HepG2 (cell line): Measurements from ENCODE around the gene TMEM237. TPM values are rescaled to one million over a fixed set of nuclear protein-coding genes. Genes with fewer than 3 reads are reported as not detected.

Source experiments
- EP300 ChIP-seq, 3 experiments: sonication (generic) in 1 of 3; formaldehyde crosslinking in 1 of 3; IDR thresholded peaks; 2 replicates each; pipeline versions ENCODE4 v1.5.1 to v1.6.1; 2011 to 2020; ENCODE audit warnings: low read depth in 2 of 3, low read length in 2 of 3, borderline replicate concordance in 1 of 3, improper control_type of control experiment in 1 of 3, mild to moderate bottlenecking in 1 of 3, missing genetic modification reagents in 1 of 3, moderate library complexity in 1 of 3
- FOXK1 ChIP-seq: sonication (generic); formaldehyde crosslinking; IDR thresholded peaks from 2 replicates; pipeline ENCODE4 v1.4.0; 2020; ENCODE audit warnings: low read depth, missing genetic modification reagents, borderline replicate concordance
- JUNB ChIP-seq: sonication (generic); formaldehyde crosslinking; IDR thresholded peaks from 2 replicates; pipeline ENCODE4 v1.8.0; 2022; ENCODE audit warnings: missing genetic modification reagents, mild to moderate bottlenecking, borderline replicate concordance
- KAT2B ChIP-seq: fragments of 150-350 bp; IDR thresholded peaks from 2 replicates; pipeline ENCODE4 v1.6.1; 2014; ENCODE audit warnings: low read depth, low read length, borderline replicate concordance
- MIER3 ChIP-seq: IDR thresholded peaks from 2 replicates; pipeline ENCODE4 v1.6.1; 2016; ENCODE audit warnings: missing compliant biosample characterization, borderline replicate concordance
- NR2F6 ChIP-seq, 2 experiments: IDR thresholded peaks; 2 replicates each; pipeline ENCODE4 v1.6.1; 2016; ENCODE audit warnings: antibody characterized with exemption in 1 of 2, mild to moderate bottlenecking in 1 of 2
- PRDM10 ChIP-seq: sonication (generic); formaldehyde crosslinking; IDR thresholded peaks from 2 replicates; pipeline ENCODE4 v1.4.0; 2020; ENCODE audit warnings: low read depth, missing genetic modification reagents
- TFE3 ChIP-seq: IDR thresholded peaks from 2 replicates; pipeline ENCODE4 v1.6.1; 2016
- ZBTB20 ChIP-seq: sonication (generic); formaldehyde crosslinking; IDR thresholded peaks from 2 replicates; pipeline ENCODE4 v1.8.1; 2023; ENCODE audit warnings: missing genetic modification reagents, low read depth, mild to moderate bottlenecking, borderline replicate concordance
- ZFP41 ChIP-seq: sonication (generic); formaldehyde crosslinking; IDR thresholded peaks from 2 replicates; pipeline ENCODE4 v1.4.0; 2020; ENCODE audit warnings: mild to moderate bottlenecking, missing genetic modification reagents, borderline replicate concordance
- ZNF264 ChIP-seq: sonication (generic); formaldehyde crosslinking; IDR thresholded peaks from 2 replicates; pipeline ENCODE4 v1.4.0; 2020; ENCODE audit warnings: missing genetic modification reagents
- ZNF354B ChIP-seq: sonication (generic); formaldehyde crosslinking; IDR thresholded peaks from 2 replicates; pipeline ENCODE4 v1.8.0; 2022; ENCODE audit warnings: mild to moderate bottlenecking, missing genetic modification reagents
- ZNF577 ChIP-seq: sonication (generic); formaldehyde crosslinking; IDR thresholded peaks from 2 replicates; pipeline ENCODE4 v1.4.0; 2020; ENCODE audit warnings: mild to moderate bottlenecking, low read depth, missing genetic modification reagents, borderline replicate concordance
- ZNF598 ChIP-seq: sonication (generic); formaldehyde crosslinking; IDR thresholded peaks from 2 replicates; pipeline ENCODE4 v1.5.1; 2020; ENCODE audit warnings: mild to moderate bottlenecking, missing genetic modification reagents, borderline replicate concordance
- ZNF672 ChIP-seq: sonication (generic); formaldehyde crosslinking; IDR thresholded peaks from 2 replicates; pipeline ENCODE4 v1.8.1; 2022; ENCODE audit warnings: missing genetic modification reagents
- ZNF776 ChIP-seq: sonication (generic); formaldehyde crosslinking; IDR thresholded peaks from 2 replicates; pipeline ENCODE4 v1.4.0; 2020; ENCODE audit warnings: mild to moderate bottlenecking, missing genetic modification reagents
- ZSCAN31 ChIP-seq: sonication (generic); formaldehyde crosslinking; IDR thresholded peaks from 2 replicates; pipeline ENCODE4 v1.5.0; 2020; ENCODE audit warnings: low read depth, mild to moderate bottlenecking, missing genetic modification reagents
- polyA plus RNA-seq, 8 experiments: library from polyadenylated mRNA; depleted of rRNA in 3 of 8; stranded (reverse) in 7 of 8; unstranded in 1 of 8; fragments of >200 nt; fragmentation: Illumina TruSeq in 4 of 8; extraction: Trizol in 4 of 8; gene quantifications; 2 replicates each; pipeline versions ENCODE4 v1.2.1 to v1.2.3, GENCODE V29; 2011 to 2016; ENCODE audit warnings: low read depth in 4 of 8, missing spikeins in 1 of 8, mixed read lengths in 1 of 8; ENCODE audit not compliant: insufficient read depth in 1 of 8
- total RNA-seq, 5 experiments: library from RNA; depleted of rRNA; stranded (reverse); fragments of >200 nt; fragmentation: Illumina TruSeq; extraction: Trizol; gene quantifications; 2 replicates each; pipeline ENCODE4 v1.2.3, GENCODE V29; 2016; ENCODE audit warnings: low read depth in 1 of 5
- TF ChIP-seq, protein P1 (sequence below): sonication (generic); formaldehyde crosslinking; IDR thresholded peaks from 2 replicates; pipeline ENCODE4 v1.9.0; 2022; ENCODE audit warnings: missing genetic modification reagents, mild to moderate bottlenecking, borderline replicate concordance
- TF ChIP-seq, protein P2 (sequence below): sonication (generic); formaldehyde crosslinking; IDR thresholded peaks from 2 replicates; pipeline ENCODE4 v1.5.1; 2020; ENCODE audit warnings: missing genetic modification reagents, mild to moderate bottlenecking, borderline replicate concordance

TMEM237 gene
- total and polyA plus RNA-seq, 2 of the 13 experiments (the other 11 are each of a cell fraction or from before 2014, with no cell fraction given), result 21.8 to 36.1 TPM

DNA sequence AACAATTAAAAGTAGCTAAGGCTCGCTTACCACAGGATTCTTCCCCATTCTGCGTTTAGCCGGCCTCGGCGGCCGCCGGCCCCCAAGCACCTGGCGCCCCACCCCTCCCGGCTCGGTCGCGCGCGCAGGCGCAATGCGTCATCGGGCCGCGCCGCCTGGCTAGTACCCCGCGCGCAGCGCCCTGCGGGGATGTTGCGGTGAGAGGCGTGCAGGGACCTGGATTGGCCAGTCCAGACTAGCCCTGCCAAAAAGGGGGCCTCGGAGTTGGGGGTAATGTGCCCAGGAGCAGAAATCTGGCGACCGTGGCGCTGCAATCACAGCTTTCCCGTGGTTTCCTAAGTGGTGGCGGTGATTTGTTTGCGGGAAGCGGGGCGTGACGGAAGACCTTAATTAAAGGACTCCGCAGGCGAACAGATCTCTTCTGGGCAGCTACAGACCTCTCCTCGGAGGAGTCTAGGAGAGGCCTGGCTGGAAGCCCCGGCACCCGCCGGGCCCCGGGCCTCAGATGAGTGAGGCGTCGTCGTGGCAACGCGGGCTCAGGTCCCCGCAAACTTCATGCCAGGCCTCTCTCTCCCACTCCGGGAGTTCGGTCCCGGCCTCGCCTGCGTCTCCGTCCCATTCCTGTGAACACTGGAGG, 606 bp downstream of the TMEM237 start (continued):
- TF ChIP-seq TFE3 (no peak), MIER3 (CRISPR knock-in tag) (0 out of 2 replicates have a peak, but pooled peaks have one; percentile 19), ZNF577 (0 out of 2 replicates have a peak, but pooled peaks have one; percentile 78), ZNF264 (CRISPR knock-in tag) (0 out of 2 replicates have a peak, but pooled peaks have one; percentile 5), NR2F6 (IDR thresholded peaks at IDR 0.05) (no peak), NR2F6 (CRISPR knock-in tag; IDR thresholded peaks at IDR 0.05) (no peak), ZNF776 (peak; percentile 74; the same call in 1 of the 2 replicates), PRDM10 (0 out of 2 replicates have a peak, but pooled peaks have one; percentile 15), ZNF354B (CRISPR knock-in tag) (peak; percentile 91; the same call in 1 of the 2 replicates), JUNB (CRISPR knock-in tag) (no peak), ZBTB20 (CRISPR knock-in tag) (peak; percentile 65; the same call in 1 of the 2 replicates), KAT2B (no peak), EP300 (IDR thresholded peaks at IDR 0.05; ENCODE audit: low read depth in 2 of 2, low read length in 2 of 2) (0 out of 4 replicates have a peak, but pooled peaks of 1 of the 2 experiments have one; percentile 8), EP300 (CRISPR knock-in tag; IDR thresholded peaks at IDR 0.05; ENCODE audit: borderline replicate concordance) (no peak), ZNF672 (CRISPR knock-in tag) (no peak), FOXK1 (CRISPR knock-in tag) (peak; percentile 78; the same call in 1 of the 2 replicates), ZFP41 (CRISPR knock-in tag) (no peak), ZNF598 (CRISPR knock-in tag) (peak; percentile 65; the same call in 1 of the 2 replicates), ZSCAN31 (CRISPR knock-in tag) (peak; percentile 75)
- TF ChIP-seq, protein P1, sequence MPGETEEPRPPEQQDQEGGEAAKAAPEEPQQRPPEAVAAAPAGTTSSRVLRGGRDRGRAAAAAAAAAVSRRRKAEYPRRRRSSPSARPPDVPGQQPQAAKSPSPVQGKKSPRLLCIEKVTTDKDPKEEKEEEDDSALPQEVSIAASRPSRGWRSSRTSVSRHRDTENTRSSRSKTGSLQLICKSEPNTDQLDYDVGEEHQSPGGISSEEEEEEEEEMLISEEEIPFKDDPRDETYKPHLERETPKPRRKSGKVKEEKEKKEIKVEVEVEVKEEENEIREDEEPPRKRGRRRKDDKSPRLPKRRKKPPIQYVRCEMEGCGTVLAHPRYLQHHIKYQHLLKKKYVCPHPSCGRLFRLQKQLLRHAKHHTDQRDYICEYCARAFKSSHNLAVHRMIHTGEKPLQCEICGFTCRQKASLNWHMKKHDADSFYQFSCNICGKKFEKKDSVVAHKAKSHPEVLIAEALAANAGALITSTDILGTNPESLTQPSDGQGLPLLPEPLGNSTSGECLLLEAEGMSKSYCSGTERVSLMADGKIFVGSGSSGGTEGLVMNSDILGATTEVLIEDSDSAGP (CRISPR knock-in tag), result peak; percentile 94
- TF ChIP-seq, protein P2, sequence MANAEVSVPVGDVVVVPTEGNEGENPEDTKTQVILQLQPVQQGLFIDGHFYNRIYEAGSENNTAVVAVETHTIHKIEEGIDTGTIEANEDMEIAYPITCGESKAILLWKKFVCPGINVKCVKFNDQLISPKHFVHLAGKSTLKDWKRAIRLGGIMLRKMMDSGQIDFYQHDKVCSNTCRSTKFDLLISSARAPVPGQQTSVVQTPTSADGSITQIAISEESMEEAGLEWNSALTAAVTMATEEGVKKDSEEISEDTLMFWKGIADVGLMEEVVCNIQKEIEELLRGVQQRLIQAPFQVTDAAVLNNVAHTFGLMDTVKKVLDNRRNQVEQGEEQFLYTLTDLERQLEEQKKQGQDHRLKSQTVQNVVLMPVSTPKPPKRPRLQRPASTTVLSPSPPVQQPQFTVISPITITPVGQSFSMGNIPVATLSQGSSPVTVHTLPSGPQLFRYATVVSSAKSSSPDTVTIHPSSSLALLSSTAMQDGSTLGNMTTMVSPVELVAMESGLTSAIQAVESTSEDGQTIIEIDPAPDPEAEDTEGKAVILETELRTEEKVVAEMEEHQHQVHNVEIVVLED (CRISPR knock-in tag), result peak; percentile 81
